HTERT RPE-1 (cell line): ENCODE data around the gene NOS1AP.

Experiments used
- in situ Hi-C: fragments of 300-500 bp; cut with MboI; formaldehyde crosslinking; loops from 4 replicates; pipeline ENCODE4 v1.14.3; 2020; ENCODE audit warnings: low sequenced_read_pairs

The NOS1AP gene

GRCh38 chr1:162088281-162088969 is 18.9 kb downstream of the NOS1AP start:
- in situ Hi-C loops: no loop called here

GRCh38 chr1:162089748-162090147 is 20.3 kb downstream of the NOS1AP start:
- in situ Hi-C loops: no loop called here

GRCh38 chr1:162090378-162090777 is 20.9 kb downstream of the NOS1AP start:
- in situ Hi-C loops: no loop called here

- in situ Hi-C loops: no loop called here
Measured at GRCh38 chr1:162091681-162092524, 22.4 kb downstream of the NOS1AP start.

- in situ Hi-C loops: no loop called here
Measured at GRCh38 chr1:162093095-162093494, 23.6 kb downstream of the NOS1AP start.

GRCh38 chr1:162094271-162094670 is 24.8 kb downstream of the NOS1AP start:
- in situ Hi-C loops: no loop called here

GRCh38 chr1:162094723-162095122 is 25.2 kb downstream of the NOS1AP start:
- in situ Hi-C loops: no loop called here

GRCh38 chr1:162107911-162108310 is 38.4 kb downstream of the NOS1AP start:
- in situ Hi-C loops: no loop called here

- in situ Hi-C loops: no loop called here
Measured at GRCh38 chr1:162108426-162108825, 38.9 kb downstream of the NOS1AP start.

GRCh38 chr1:162110910-162111309 is 41.4 kb downstream of the NOS1AP start:
- in situ Hi-C loops: no loop called here

GRCh38 chr1:162111572-162111971 is 42.1 kb downstream of the NOS1AP start:
- in situ Hi-C loops: no loop called here

GRCh38 chr1:162113419-162113818 is 43.9 kb downstream of the NOS1AP start:
- in situ Hi-C loops: no loop called here

GRCh38 chr1:162117039-162117774 is 47.7 kb downstream of the NOS1AP start:
- in situ Hi-C loops: no loop called here

- in situ Hi-C loops: no loop called here
Measured at GRCh38 chr1:162118063-162118462, 48.6 kb downstream of the NOS1AP start.

GRCh38 chr1:162128693-162129356 is 59.3 kb downstream of the NOS1AP start:
- in situ Hi-C loops: no loop called here

- in situ Hi-C loops: no loop called here
Measured at GRCh38 chr1:162130308-162130707, 60.8 kb downstream of the NOS1AP start.

GRCh38 chr1:162131400-162132321 is 62.2 kb downstream of the NOS1AP start:
- in situ Hi-C loops: no loop called here

GRCh38 chr1:162133566-162133965 is 64.1 kb downstream of the NOS1AP start:
- in situ Hi-C loops: no loop called here

- in situ Hi-C loops: no loop called here
Measured at GRCh38 chr1:162134646-162135045, 65.2 kb downstream of the NOS1AP start.

- in situ Hi-C loops: no loop called here
Measured at GRCh38 chr1:162135271-162135775, 65.8 kb downstream of the NOS1AP start.
